HEK293 (cell line): ENCODE measurements around the gene UBE3C.

Experiments
- HOXA7 ChIP-seq: sonication (generic); formaldehyde crosslinking; IDR thresholded peaks from 2 replicates; pipeline ENCODE4 v1.8.1; 2022; ENCODE audit warnings: missing genetic modification reagents, borderline replicate concordance
- REST ChIP-seq: fragments of 450-650 bp; formaldehyde crosslinking; IDR thresholded peaks from 2 replicates; pipeline ENCODE4 v1.5.1; 2016; ENCODE audit warnings: missing biosample characterization, missing genetic modification characterization
- ZNF114 ChIP-seq: fragments of 450-650 bp; formaldehyde crosslinking; IDR thresholded peaks from 2 replicates; pipeline ENCODE4 v1.5.0; 2017; ENCODE audit warnings: missing biosample characterization, missing genetic modification characterization
- ZNF394 ChIP-seq: fragments of 450-650 bp; formaldehyde crosslinking; IDR thresholded peaks from 2 replicates; pipeline ENCODE4 v1.5.1; 2016; ENCODE audit warnings: missing biosample characterization, missing genetic modification characterization, mild to moderate bottlenecking, moderate library complexity, borderline replicate concordance
- ZNF514 ChIP-seq: fragments of 450-650 bp; formaldehyde crosslinking; IDR thresholded peaks from 2 replicates; pipeline ENCODE4 v1.5.1; 2016; ENCODE audit warnings: missing biosample characterization, missing genetic modification characterization
- ZNF544 ChIP-seq: fragments of 450-650 bp; formaldehyde crosslinking; IDR thresholded peaks from 2 replicates; pipeline ENCODE4 v1.5.0; 2017; ENCODE audit warnings: missing biosample characterization, missing genetic modification characterization

- no peak for TF ChIP-seq ZNF114 (tag by site-specific recombination)
- no peak for TF ChIP-seq REST (tag by site-specific recombination)
- no peak for TF ChIP-seq ZNF394 (tag by site-specific recombination)
- no peak for TF ChIP-seq ZNF544 (tag by site-specific recombination)
- no peak for TF ChIP-seq HOXA7 (CRISPR knock-in tag)
- TF ChIP-seq ZNF514 (tag by site-specific recombination), result no peak
These were observed 80.4 kb downstream of the UBE3C start for GRCh38 chr7:157219154-157219553.
